HCT116 (cell line): Measurements from ENCODE around the gene ZNF532.

Experiments used
- ATF3 ChIP-seq: IDR thresholded peaks from 2 replicates; pipeline ENCODE4 v1.6.1; 2012
- CTCF ChIP-seq, 3 experiments: fragments of 200-600 bp in 1 of 3; sonication (generic) in 1 of 3; IDR thresholded peaks in 2 of 3; conservative IDR thresholded peaks in 1 of 3; 2 replicates each; pipeline ENCODE4 v1.5.1; 2012 to 2017; ENCODE audit warnings: low read depth in 2 of 3, low read length in 2 of 3, antibody characterized with exemption in 1 of 3, borderline replicate concordance in 1 of 3, control low read depth in 1 of 3, mild to moderate bottlenecking in 1 of 3, mixed read lengths in 1 of 3, mixed run types in 1 of 3, moderate library complexity in 1 of 3; ENCODE audit not compliant: insufficient read depth in 1 of 3
- EGR1 ChIP-seq: IDR thresholded peaks from 2 replicates; pipeline ENCODE4 v1.6.1; 2012; ENCODE audit warnings: low read depth
- EZH2 ChIP-seq: fragments of 200-600 bp; sonication (generic); IDR thresholded peaks from 2 replicates; pipeline ENCODE4 v1.6.1; 2017; ENCODE audit warnings: antibody characterized with exemption, mixed run types
- EZH2phosphoT487 ChIP-seq: fragments of 200-600 bp; IDR thresholded peaks from 2 replicates; pipeline ENCODE4 v1.6.1; 2018; ENCODE audit warnings: antibody characterized with exemption, borderline replicate concordance
- JUND ChIP-seq: IDR thresholded peaks from 2 replicates; pipeline ENCODE4 v1.6.1; 2012
- MAX ChIP-seq: IDR thresholded peaks from 2 replicates; pipeline ENCODE4 v1.6.1; 2012
- POLR2A ChIP-seq: IDR thresholded peaks from 2 replicates; pipeline ENCODE4 v1.7.0; 2011; ENCODE audit warnings: borderline replicate concordance; ENCODE audit not compliant: insufficient read depth, insufficient read length; ENCODE audit errors: extremely low read depth
- POLR2AphosphoS5 ChIP-seq: IDR thresholded peaks from 2 replicates; pipeline ENCODE4 v1.6.1; 2011; ENCODE audit warnings: mild to moderate bottlenecking, low read depth, low read length, moderate library complexity
- RAD21 ChIP-seq: IDR thresholded peaks from 2 replicates; pipeline ENCODE4 v1.6.1; 2012; ENCODE audit warnings: low read depth, mild to moderate bottlenecking
- SP1 ChIP-seq: IDR thresholded peaks from 2 replicates; pipeline ENCODE4 v1.6.1; 2012; ENCODE audit warnings: low read depth
- SRF ChIP-seq: IDR thresholded peaks from 2 replicates; pipeline ENCODE4 v1.6.1; 2012; ENCODE audit warnings: low read depth
- ZBTB33 ChIP-seq: IDR thresholded peaks from 2 replicates; pipeline ENCODE4 v1.6.1; 2011; ENCODE audit warnings: mild to moderate bottlenecking, low read length, moderate library complexity; ENCODE audit not compliant: insufficient replicate concordance; ENCODE audit errors: extremely low read depth
- ZFX ChIP-seq: fragments of 450-650 bp; IDR thresholded peaks from 2 replicates; pipeline ENCODE4 v1.6.1; 2017

GRCh38 chr18:58993260-58993659 lies 128.6 kb downstream of the ZNF532 start:
- TF ChIP-seq CTCF (IDR thresholded peaks at IDR 0.05 in 2 of 3, conservative IDR thresholded peaks at IDR 0.05 in 1 of 3; ENCODE audit: borderline replicate concordance in 1 of 3, insufficient read depth in 1 of 3, low read depth in 2 of 3, low read length in 2 of 3) (no peak), EZH2 (no peak), MAX (no peak), POLR2A (no peak), EZH2phosphoT487 (no peak), SRF (no peak), ATF3 (no peak), ZBTB33 (no peak), SP1 (peak; percentile 39; the same call in 1 of the 2 replicates), RAD21 (no peak), JUND (no peak; the same call in 1 of the 2 replicates), EGR1 (no peak), POLR2AphosphoS5 (no peak), ZFX (no peak)
